Karpas-422 (cell line): ENCODE data around the gene NFE2. TPM values are rescaled to one million over a fixed set of nuclear protein-coding genes. Genes with fewer than 3 reads are reported as not detected.
"Not testable (repeated sequence)": the region's sequence is repeated elsewhere in the genome, so short reads cannot be mapped to it uniquely, and the experiment has no call there.

Source experiments
- DNase-seq: peaks from one replicate; pipeline ENCODE4 v3.0.0-alpha.2; 2015
- H2AFZ ChIP-seq: fragments of 200-600 bp; sonication (generic); 2 replicates; pipeline ENCODE4 v1.6.1; 2014; ENCODE audit warnings: antibody characterized with exemption, low read length, mixed read lengths
- H3K27ac ChIP-seq: fragments of 200-600 bp; sonication (generic); 2 replicates; pipeline ENCODE4 v1.5.1; 2014; ENCODE audit warnings: mild to moderate bottlenecking, low read length, moderate library complexity
- H3K27me3 ChIP-seq: fragments of 200-600 bp; sonication (generic); 2 replicates; pipeline ENCODE4 v1.6.1; 2014; ENCODE audit warnings: low read length, mixed read lengths
- H3K36me3 ChIP-seq: fragments of 200-600 bp; sonication (generic); 2 replicates; pipeline ENCODE4 v1.6.1; 2014; ENCODE audit warnings: low read length, mixed read lengths; ENCODE audit not compliant: insufficient read depth
- H3K4me1 ChIP-seq: fragments of 200-600 bp; sonication (generic); 2 replicates; pipeline ENCODE4 v1.6.1; 2014; ENCODE audit warnings: mild to moderate bottlenecking, low read length, mixed read lengths
- H3K4me2 ChIP-seq: fragments of 200-600 bp; sonication (generic); 2 replicates; pipeline ENCODE4 v1.6.1; 2014; ENCODE audit warnings: low read length, low read depth, mild to moderate bottlenecking; ENCODE audit not compliant: poor library complexity, severe bottlenecking
- H3K4me3 ChIP-seq: fragments of 200-600 bp; sonication (generic); 2 replicates; pipeline ENCODE4 v1.5.1; 2014; ENCODE audit warnings: mild to moderate bottlenecking, antibody characterized with exemption, low read length, mixed read lengths
- H3K79me2 ChIP-seq: fragments of 200-600 bp; sonication (generic); 2 replicates; pipeline ENCODE4 v1.6.1; 2014; ENCODE audit warnings: mild to moderate bottlenecking, low read length, mixed read lengths
- H3K9ac ChIP-seq: fragments of 200-600 bp; sonication (generic); 2 replicates; pipeline ENCODE4 v1.6.0; 2014; ENCODE audit warnings: low read length
- H3K9me2 ChIP-seq: fragments of 200-600 bp; sonication (generic), shearing (Covaris generic); replicated peaks from 2 replicates; pipeline ENCODE4 v1.6.0; 2014; ENCODE audit warnings: mild to moderate bottlenecking, low read length, moderate library complexity; ENCODE audit not compliant: insufficient read depth
- H3K9me3 ChIP-seq: fragments of 300-700, 200-600 bp; sonication (generic); 2 replicates; pipeline ENCODE4 v1.6.1; 2014; ENCODE audit warnings: low read length, mixed read lengths
- H4K20me1 ChIP-seq: fragments of 200-600 bp; sonication (generic); 2 replicates; pipeline ENCODE4 v1.6.1; 2014; ENCODE audit warnings: mild to moderate bottlenecking, antibody characterized with exemption, low read length, low read depth; ENCODE audit not compliant: insufficient read depth
- total RNA-seq: library from RNA; depleted of rRNA; stranded (reverse); fragments of >200 nt; shearing (Covaris generic); gene quantifications from 2 replicates; pipeline ENCODE4 v1.2.3, GENCODE V29; 2014; ENCODE audit warnings: low replicate concordance

The NFE2 gene
- total RNA-seq, 1 experiment from 2014 or later = not detected

- no peak overlapping the region for H3K9ac ChIP-seq
- no peaks in the 10 kb centered on the region for H3K9me2 ChIP-seq
- H3K79me2 ChIP-seq = no peaks in the 10 kb centered on the region
- no peak for DNase-seq
- no peaks in the 10 kb centered on the region for H3K9me3 ChIP-seq
- H2AFZ ChIP-seq = no peak overlapping the region
- H3K4me1 ChIP-seq = no peaks in the 10 kb centered on the region
- no peaks in the 10 kb centered on the region; the same call in 1 of the 2 replicates for H3K36me3 ChIP-seq
- H3K4me2 ChIP-seq = no peak overlapping the region
- no peaks in the 10 kb centered on the region for H3K27me3 ChIP-seq
- no peak overlapping the region for H3K27ac ChIP-seq
- no peak overlapping the region for H3K4me3 ChIP-seq
- no peaks in the 10 kb centered on the region for H4K20me1 ChIP-seq
Observed at GRCh38 chr12:54292931-54293241, 7.9 kb downstream of the NFE2 start.

- H4K20me1 ChIP-seq = peaks cover 3% of the 10 kb centered on the region; the same call in 1 of the 2 replicates
- peaks cover 6% of the 10 kb centered on the region; the same call in 1 of the 2 replicates for H3K36me3 ChIP-seq
- no peak for DNase-seq
- H3K4me3 ChIP-seq = no peak overlapping the region
- H3K4me1 ChIP-seq = no peaks in the 10 kb centered on the region
- no peak overlapping the region for H3K9ac ChIP-seq
- no peak overlapping the region for H3K4me2 ChIP-seq
- H3K9me2 ChIP-seq = no peaks in the 10 kb centered on the region
- H3K79me2 ChIP-seq = no peaks in the 10 kb centered on the region
- no peaks in the 10 kb centered on the region for H3K9me3 ChIP-seq
- no peaks in the 10 kb centered on the region for H3K27me3 ChIP-seq
- H3K27ac ChIP-seq = no peak overlapping the region
- H2AFZ ChIP-seq = no peak overlapping the region
Observed at GRCh38 chr12:54292083-54292930, 8.5 kb downstream of the NFE2 start.

GRCh38 chr12:54287261-54288157 is 13.3 kb downstream of the NFE2 start:
- H3K36me3 ChIP-seq = peaks cover 45% of the 10 kb centered on the region
- peaks cover 36% of the 10 kb centered on the region for H4K20me1 ChIP-seq
- no peak overlapping the region for H3K4me3 ChIP-seq
- no peaks in the 10 kb centered on the region for H3K27me3 ChIP-seq
- no peak for DNase-seq
- H3K9me2 ChIP-seq = no peaks in the 10 kb centered on the region
- no peak overlapping the region for H3K9ac ChIP-seq
- no peaks in the 10 kb centered on the region for H3K9me3 ChIP-seq
- peaks cover 8% of the 10 kb centered on the region for H3K79me2 ChIP-seq
- peaks cover 18% of the 10 kb centered on the region for H3K4me1 ChIP-seq
- H3K27ac ChIP-seq = no peak overlapping the region
- H2AFZ ChIP-seq = no peak overlapping the region
- H3K4me2 ChIP-seq = no peak overlapping the region

- H3K27ac ChIP-seq = no peak overlapping the region
- no peak overlapping the region for H3K9ac ChIP-seq
- peaks cover 56% of the 10 kb centered on the region for H3K36me3 ChIP-seq
- H2AFZ ChIP-seq = no peak overlapping the region
- no peaks in the 10 kb centered on the region for H3K9me3 ChIP-seq
- H3K9me2 ChIP-seq = no peaks in the 10 kb centered on the region
- no peak for DNase-seq
- no peak overlapping the region for H3K4me3 ChIP-seq
- no peaks in the 10 kb centered on the region for H3K27me3 ChIP-seq
- H3K79me2 ChIP-seq = peaks cover 19% of the 10 kb centered on the region
- H3K4me2 ChIP-seq = no peak overlapping the region
- peaks cover 29% of the 10 kb centered on the region for H3K4me1 ChIP-seq
- H4K20me1 ChIP-seq = peaks cover 40% of the 10 kb centered on the region
Observed at GRCh38 chr12:54286042-54287030, 14.5 kb downstream of the NFE2 start.

- peaks cover 47% of the 10 kb centered on the region for H4K20me1 ChIP-seq
- peaks cover 29% of the 10 kb centered on the region for H3K4me1 ChIP-seq
- H3K27ac ChIP-seq = no peak overlapping the region
- no peaks in the 10 kb centered on the region for H3K27me3 ChIP-seq
- DNase-seq = no peak
- no peak overlapping the region for H3K9ac ChIP-seq
- H3K36me3 ChIP-seq = peaks cover 63% of the 10 kb centered on the region
- no peaks in the 10 kb centered on the region for H3K9me3 ChIP-seq
- H3K4me3 ChIP-seq = no peak overlapping the region
- H3K9me2 ChIP-seq = no peaks in the 10 kb centered on the region
- H2AFZ ChIP-seq = no peak overlapping the region
- H3K79me2 ChIP-seq = peaks cover 27% of the 10 kb centered on the region
- H3K4me2 ChIP-seq = no peak overlapping the region
Observed at GRCh38 chr12:54285150-54286041, 15.4 kb downstream of the NFE2 start.

- H3K9me3 ChIP-seq, H3K4me3 ChIP-seq, DNase-seq, H3K9ac ChIP-seq, H3K9me2 ChIP-seq, H3K27me3 ChIP-seq, H2AFZ ChIP-seq, H3K27ac ChIP-seq: not testable (repeated sequence)
- H4K20me1 ChIP-seq = peaks cover 47% of the 10 kb centered on the region
- peaks cover 31% of the 10 kb centered on the region for H3K4me1 ChIP-seq
- H3K79me2 ChIP-seq = peaks cover 32% of the 10 kb centered on the region
- H3K4me2 ChIP-seq = peak overlapping the region; percentile 88
- H3K36me3 ChIP-seq = peaks cover 66% of the 10 kb centered on the region
Observed at GRCh38 chr12:54284070-54284780, 16.6 kb downstream of the NFE2 start.
